ENCODE results near the gene OSER1. TPM values are rescaled to one million over a fixed set of nuclear protein-coding genes. Genes with fewer than 3 reads are reported as not detected.
"Not testable (repeated sequence)": the region's sequence is repeated elsewhere in the genome, so short reads cannot be mapped to it uniquely, and the experiment has no call there.

Gene OSER1
- total RNA-seq, 2 donors from 2014 or later = 30.5 to 38.6 TPM

GRCh38 chr20:44234566-44235317 lies 24.2 kb upstream of the OSER1 start:
- no peaks in the 10 kb centered on the region for H3K36me3 Mint-ChIP-seq (ENCODE audit: low read depth)
- no peak for ATAC-seq (replicated peaks)
- H3K4me3 Mint-ChIP-seq = no peak overlapping the region
- no peaks in the 10 kb centered on the region for H3K9me3 Mint-ChIP-seq
- H3K27me3 Mint-ChIP-seq = no peaks in the 10 kb centered on the region
- H3K27ac Mint-ChIP-seq = no peak overlapping the region
- no peaks in the 10 kb centered on the region for H3K4me1 Mint-ChIP-seq

- Mint-ChIP-seq H3K36me3 (ENCODE audit: low read depth) (no peaks in the 10 kb centered on the region), H3K4me1 (no peaks in the 10 kb centered on the region), H3K9me3 (no peaks in the 10 kb centered on the region), H3K27ac (no peak overlapping the region), H3K27me3 (no peaks in the 10 kb centered on the region), H3K4me3 (no peak overlapping the region)
- ATAC-seq (replicated peaks) = no peak
Measured at GRCh38 chr20:44233436-44234016, 23.0 kb upstream of the OSER1 start.

GRCh38 chr20:44232469-44232856 lies 21.9 kb upstream of the OSER1 start:
- not testable (repeated sequence) for H3K4me1 Mint-ChIP-seq; H3K4me3 Mint-ChIP-seq; H3K27me3 Mint-ChIP-seq; H3K27ac Mint-ChIP-seq; H3K9me3 Mint-ChIP-seq; H3K36me3 Mint-ChIP-seq (ENCODE audit: low read depth); ATAC-seq (replicated peaks)

GRCh38 chr20:44231713-44232468 lies 21.3 kb upstream of the OSER1 start:
- ATAC-seq (replicated peaks) = no peak
- no peak overlapping the region for H3K4me3 Mint-ChIP-seq
- H3K36me3 Mint-ChIP-seq (ENCODE audit: low read depth) = no peaks in the 10 kb centered on the region
- H3K4me1 Mint-ChIP-seq = no peaks in the 10 kb centered on the region
- no peaks in the 10 kb centered on the region for H3K9me3 Mint-ChIP-seq
- no peaks in the 10 kb centered on the region for H3K27me3 Mint-ChIP-seq
- no peak overlapping the region for H3K27ac Mint-ChIP-seq

- Mint-ChIP-seq H3K4me3 (no peak overlapping the region), H3K36me3 (ENCODE audit: low read depth) (no peaks in the 10 kb centered on the region), H3K9me3 (no peaks in the 10 kb centered on the region), H3K4me1 (no peaks in the 10 kb centered on the region), H3K27me3 (no peaks in the 10 kb centered on the region), H3K27ac (no peak overlapping the region)
- ATAC-seq (replicated peaks) = peak; percentile 34
Measured at GRCh38 chr20:44231193-44231592, 20.6 kb upstream of the OSER1 start.

- H3K36me3 Mint-ChIP-seq (ENCODE audit: low read depth) = no peaks in the 10 kb centered on the region
- no peak overlapping the region for H3K4me3 Mint-ChIP-seq
- no peaks in the 10 kb centered on the region for H3K27me3 Mint-ChIP-seq
- no peak overlapping the region for H3K27ac Mint-ChIP-seq
- no peak for ATAC-seq (replicated peaks)
- no peaks in the 10 kb centered on the region for H3K4me1 Mint-ChIP-seq
- H3K9me3 Mint-ChIP-seq = no peaks in the 10 kb centered on the region
Measured at GRCh38 chr20:44228465-44229258, 18.1 kb upstream of the OSER1 start.

- H3K36me3 Mint-ChIP-seq (ENCODE audit: low read depth) = no peaks in the 10 kb centered on the region
- no peak for ATAC-seq (replicated peaks)
- no peak overlapping the region for H3K27ac Mint-ChIP-seq
- no peaks in the 10 kb centered on the region for H3K27me3 Mint-ChIP-seq
- no peaks in the 10 kb centered on the region for H3K9me3 Mint-ChIP-seq
- H3K4me3 Mint-ChIP-seq = no peak overlapping the region
- peaks cover 3% of the 10 kb centered on the region for H3K4me1 Mint-ChIP-seq
Measured at GRCh38 chr20:44224637-44225036, 14.1 kb upstream of the OSER1 start.

GRCh38 chr20:44223721-44224120 lies 13.2 kb upstream of the OSER1 start:
- Mint-ChIP-seq H3K4me1 (peaks cover 12% of the 10 kb centered on the region), H3K27ac (no peak overlapping the region), H3K36me3 (ENCODE audit: low read depth) (no peaks in the 10 kb centered on the region), H3K4me3 (no peak overlapping the region), H3K9me3 (no peaks in the 10 kb centered on the region), H3K27me3 (no peaks in the 10 kb centered on the region)
- ATAC-seq (replicated peaks) = no peak

GRCh38 chr20:44222633-44223368 lies 12.2 kb upstream of the OSER1 start:
- Mint-ChIP-seq H3K27me3 (no peaks in the 10 kb centered on the region), H3K9me3 (no peaks in the 10 kb centered on the region), H3K4me1 (peaks cover 20% of the 10 kb centered on the region), H3K36me3 (ENCODE audit: low read depth) (no peaks in the 10 kb centered on the region), H3K4me3 (no peak overlapping the region), H3K27ac (peak overlapping the region; percentile 50)
- ATAC-seq (replicated peaks) = no peak

- no peak for ATAC-seq (replicated peaks)
Measured at GRCh38 chr20:44222027-44222426, 11.5 kb upstream of the OSER1 start.

GRCh38 chr20:44221368-44221954 lies 10.9 kb upstream of the OSER1 start:
- Mint-ChIP-seq H3K4me3 (no peak overlapping the region), H3K27me3 (no peaks in the 10 kb centered on the region), H3K9me3 (no peaks in the 10 kb centered on the region), H3K27ac (peak overlapping the region; percentile 34), H3K4me1 (peaks cover 28% of the 10 kb centered on the region), H3K36me3 (ENCODE audit: low read depth) (no peaks in the 10 kb centered on the region)
- no peak for ATAC-seq (replicated peaks)

More at GRCh38 chr20:44222027-44222426, 11.5 kb upstream of the OSER1 start:
- Mint-ChIP-seq H3K4me3 (no peak overlapping the region), H3K4me1 (peaks cover 28% of the 10 kb centered on the region), H3K36me3 (ENCODE audit: low read depth) (no peaks in the 10 kb centered on the region), H3K27ac (no peak overlapping the region), H3K9me3 (no peaks in the 10 kb centered on the region), H3K27me3 (no peaks in the 10 kb centered on the region)

GRCh38 chr20:44219791-44220190 lies 9.2 kb upstream of the OSER1 start:
- Mint-ChIP-seq H3K27me3 (no peaks in the 10 kb centered on the region), H3K36me3 (ENCODE audit: low read depth) (peaks cover 5% of the 10 kb centered on the region), H3K27ac (peak overlapping the region; percentile 55), H3K9me3 (no peaks in the 10 kb centered on the region), H3K4me1 (peaks cover 34% of the 10 kb centered on the region), H3K4me3 (peak overlapping the region; percentile 75)
- no peak for ATAC-seq (replicated peaks)

GRCh38 chr20:44219170-44219730 lies 8.7 kb upstream of the OSER1 start:
- peaks cover 34% of the 10 kb centered on the region for H3K4me1 Mint-ChIP-seq
- no peaks in the 10 kb centered on the region for H3K27me3 Mint-ChIP-seq
- H3K27ac Mint-ChIP-seq = peak overlapping the region; percentile 55
- peaks cover 5% of the 10 kb centered on the region for H3K36me3 Mint-ChIP-seq (ENCODE audit: low read depth)
- H3K9me3 Mint-ChIP-seq = no peaks in the 10 kb centered on the region
- H3K4me3 Mint-ChIP-seq = peak overlapping the region; percentile 75
- ATAC-seq (replicated peaks) = peak; percentile 4
